Measurements from ENCODE around the gene IQCC.

Gene IQCC

GRCh38 chr1:32201011-32201855, 4.2 kb upstream of the IQCC start:
- H3K9ac ChIP-seq (ENCODE audit: low read depth in 1 of 2, low read length in 2 of 2) = peak overlapping the region; percentile 41 to 44
- H3K27me3 ChIP-seq (ENCODE audit: control insufficient read depth in 2 of 2, insufficient read depth in 2 of 2, low read length in 2 of 2) = no peaks in the 10 kb centered on the region
- H3K4me1 ChIP-seq (ENCODE audit: control insufficient read depth in 2 of 2, insufficient read depth in 2 of 2, low read length in 2 of 2) = peaks cover 21 to 24% of the 10 kb centered on the region in 2 donors
- H3K9me3 ChIP-seq (ENCODE audit: control insufficient read depth in 2 of 2, low read length in 2 of 2) = no peaks in the 10 kb centered on the region
- H3K36me3 ChIP-seq (ENCODE audit: control insufficient read depth in 2 of 2, insufficient read depth in 2 of 2, low read length in 2 of 2) = peaks cover 0 to 16% of the 10 kb centered on the region in 2 donors
- H3K4me3 ChIP-seq (ENCODE audit: low read length in 2 of 2) = peak overlapping the region; percentile 73 to 83
- H3K27ac ChIP-seq (ENCODE audit: low read depth in 2 of 2, low read length in 2 of 2) = peak overlapping the region; percentile 70 to 79

GRCh38 chr1:32204943-32205361, 519 bp upstream of the IQCC start:
- H3K27me3 ChIP-seq (ENCODE audit: control insufficient read depth in 2 of 2, insufficient read depth in 2 of 2, low read length in 2 of 2) = no peaks in the 10 kb centered on the region
- peaks cover 33 to 37% of the 10 kb centered on the region in 2 donors for H3K4me1 ChIP-seq (ENCODE audit: control insufficient read depth in 2 of 2, insufficient read depth in 2 of 2, low read length in 2 of 2)
- peak overlapping the region; percentile 41 to 86 for H3K9ac ChIP-seq (ENCODE audit: low read depth in 1 of 2, low read length in 2 of 2)
- H3K36me3 ChIP-seq (ENCODE audit: control insufficient read depth in 2 of 2, insufficient read depth in 2 of 2, low read length in 2 of 2) = no peaks in the 10 kb centered on the region
- H3K9me3 ChIP-seq (ENCODE audit: control insufficient read depth in 2 of 2, low read length in 2 of 2) = no peaks in the 10 kb centered on the region
- peak overlapping the region in 1 of 2 donors; percentile 9 for H3K27ac ChIP-seq (ENCODE audit: low read depth in 2 of 2, low read length in 2 of 2)
- H3K4me3 ChIP-seq (ENCODE audit: low read length in 2 of 2) = peak overlapping the region; percentile 78 to 84

GRCh38 chr1:32208469-32208868, 3.0 kb downstream of the IQCC start:
- Histone ChIP-seq H3K9ac (ENCODE audit: low read depth in 1 of 2, low read length in 2 of 2) (peak overlapping the region; percentile 24 to 34), H3K9me3 (ENCODE audit: control insufficient read depth in 2 of 2, low read length in 2 of 2) (no peaks in the 10 kb centered on the region), H3K4me1 (ENCODE audit: control insufficient read depth in 2 of 2, insufficient read depth in 2 of 2, low read length in 2 of 2) (peaks cover 23 to 26% of the 10 kb centered on the region in 2 donors), H3K36me3 (ENCODE audit: control insufficient read depth in 2 of 2, insufficient read depth in 2 of 2, low read length in 2 of 2) (peaks cover 0 to 3% of the 10 kb centered on the region in 2 donors), H3K27me3 (ENCODE audit: control insufficient read depth in 2 of 2, insufficient read depth in 2 of 2, low read length in 2 of 2) (no peaks in the 10 kb centered on the region), H3K27ac (ENCODE audit: low read depth in 2 of 2, low read length in 2 of 2) (peak overlapping the region; percentile 62 to 85), H3K4me3 (ENCODE audit: low read length in 2 of 2) (no peak overlapping the region)

GRCh38 chr1:32208891-32209328, 3.4 kb downstream of the IQCC start, which contains the start of gene DCDC2B:
TSS of gene DCDC2B (plus strand) at chr1:32209089. CDS start at chr1:32209094, 5 bp downstream.
- H3K9ac ChIP-seq (ENCODE audit: low read depth in 1 of 2, low read length in 2 of 2) = peak within 1 kb of the TSS; percentile 24 to 34
- no peaks in the 10 kb centered on the region for H3K9me3 ChIP-seq (ENCODE audit: control insufficient read depth in 2 of 2, low read length in 2 of 2)
- no peak within 1 kb of the TSS for H3K4me3 ChIP-seq (ENCODE audit: low read length in 2 of 2)
- H3K27ac ChIP-seq (ENCODE audit: low read depth in 2 of 2, low read length in 2 of 2) = peak within 1 kb of the TSS; percentile 62 to 85
- H3K4me1 ChIP-seq (ENCODE audit: control insufficient read depth in 2 of 2, insufficient read depth in 2 of 2, low read length in 2 of 2) = peaks cover 23 to 26% of the 10 kb centered on the region in 2 donors
- peaks cover 0 to 3% of the 10 kb centered on the region in 2 donors for H3K36me3 ChIP-seq (ENCODE audit: control insufficient read depth in 2 of 2, insufficient read depth in 2 of 2, low read length in 2 of 2)
- H3K27me3 ChIP-seq (ENCODE audit: control insufficient read depth in 2 of 2, insufficient read depth in 2 of 2, low read length in 2 of 2) = no peaks in the 10 kb centered on the region

- Histone ChIP-seq H3K4me1 (ENCODE audit: control insufficient read depth in 2 of 2, insufficient read depth in 2 of 2, low read length in 2 of 2) (peaks cover 22 to 35% of the 10 kb centered on the region in 2 donors), H3K36me3 (ENCODE audit: control insufficient read depth in 2 of 2, insufficient read depth in 2 of 2, low read length in 2 of 2) (peaks cover 21 to 22% of the 10 kb centered on the region in 2 donors), H3K9ac (ENCODE audit: low read depth in 1 of 2, low read length in 2 of 2) (peak overlapping the region; percentile 49 to 72), H3K4me3 (ENCODE audit: low read length in 2 of 2) (peak overlapping the region; percentile 13 to 14), H3K9me3 (ENCODE audit: control insufficient read depth in 2 of 2, low read length in 2 of 2) (no peaks in the 10 kb centered on the region), H3K27ac (ENCODE audit: low read depth in 2 of 2, low read length in 2 of 2) (peak overlapping the region; percentile 93 to 95), H3K27me3 (ENCODE audit: control insufficient read depth in 2 of 2, insufficient read depth in 2 of 2, low read length in 2 of 2) (no peaks in the 10 kb centered on the region)
Observed at GRCh38 chr1:32215629-32216480, 10.4 kb downstream of the IQCC start.

GRCh38 chr1:32216566-32216965, 11.1 kb downstream of the IQCC start:
- peaks cover 27 to 42% of the 10 kb centered on the region in 2 donors for H3K4me1 ChIP-seq (ENCODE audit: control insufficient read depth in 2 of 2, insufficient read depth in 2 of 2, low read length in 2 of 2)
- H3K27me3 ChIP-seq (ENCODE audit: control insufficient read depth in 2 of 2, insufficient read depth in 2 of 2, low read length in 2 of 2) = no peaks in the 10 kb centered on the region
- H3K27ac ChIP-seq (ENCODE audit: low read depth in 2 of 2, low read length in 2 of 2) = peak overlapping the region; percentile 93 to 95
- H3K9ac ChIP-seq (ENCODE audit: low read depth in 1 of 2, low read length in 2 of 2) = peak overlapping the region in 1 of 2 donors; percentile 72
- no peaks in the 10 kb centered on the region for H3K9me3 ChIP-seq (ENCODE audit: control insufficient read depth in 2 of 2, low read length in 2 of 2)
- H3K4me3 ChIP-seq (ENCODE audit: low read length in 2 of 2) = peak overlapping the region in 1 of 2 donors; percentile 2
- H3K36me3 ChIP-seq (ENCODE audit: control insufficient read depth in 2 of 2, insufficient read depth in 2 of 2, low read length in 2 of 2) = peaks cover 21 to 22% of the 10 kb centered on the region in 2 donors

- Histone ChIP-seq H3K9me3 (ENCODE audit: control insufficient read depth in 2 of 2, low read length in 2 of 2) (no peaks in the 10 kb centered on the region), H3K36me3 (ENCODE audit: control insufficient read depth in 2 of 2, insufficient read depth in 2 of 2, low read length in 2 of 2) (peaks cover 21 to 26% of the 10 kb centered on the region in 2 donors), H3K27ac (ENCODE audit: low read depth in 2 of 2, low read length in 2 of 2) (no peak overlapping the region), H3K4me1 (ENCODE audit: control insufficient read depth in 2 of 2, insufficient read depth in 2 of 2, low read length in 2 of 2) (peaks cover 40 to 50% of the 10 kb centered on the region in 2 donors), H3K9ac (ENCODE audit: low read depth in 1 of 2, low read length in 2 of 2) (no peak overlapping the region), H3K4me3 (ENCODE audit: low read length in 2 of 2) (no peak overlapping the region), H3K27me3 (ENCODE audit: control insufficient read depth in 2 of 2, insufficient read depth in 2 of 2, low read length in 2 of 2) (no peaks in the 10 kb centered on the region)
Observed at GRCh38 chr1:32219022-32219421, 13.6 kb downstream of the IQCC start.

- Histone ChIP-seq H3K27ac (ENCODE audit: low read depth in 2 of 2, low read length in 2 of 2) (peak overlapping the region in 1 of 2 donors; percentile 85), H3K36me3 (ENCODE audit: control insufficient read depth in 2 of 2, insufficient read depth in 2 of 2, low read length in 2 of 2) (peaks cover 23 to 28% of the 10 kb centered on the region in 2 donors), H3K27me3 (ENCODE audit: control insufficient read depth in 2 of 2, insufficient read depth in 2 of 2, low read length in 2 of 2) (no peaks in the 10 kb centered on the region), H3K4me1 (ENCODE audit: control insufficient read depth in 2 of 2, insufficient read depth in 2 of 2, low read length in 2 of 2) (peaks cover 29 to 36% of the 10 kb centered on the region in 2 donors), H3K4me3 (ENCODE audit: low read length in 2 of 2) (peak overlapping the region; percentile 95 to 96), H3K9me3 (ENCODE audit: control insufficient read depth in 2 of 2, low read length in 2 of 2) (no peaks in the 10 kb centered on the region), H3K9ac (ENCODE audit: low read depth in 1 of 2, low read length in 2 of 2) (peak overlapping the region; percentile 74 to 98)
Observed at GRCh38 chr1:32220746-32221580, 15.5 kb downstream of the IQCC start.

- Histone ChIP-seq H3K4me3 (ENCODE audit: low read length in 2 of 2) (peak overlapping the region; percentile 95 to 96), H3K36me3 (ENCODE audit: control insufficient read depth in 2 of 2, insufficient read depth in 2 of 2, low read length in 2 of 2) (peaks cover 24 to 30% of the 10 kb centered on the region in 2 donors), H3K27ac (ENCODE audit: low read depth in 2 of 2, low read length in 2 of 2) (peak overlapping the region in 1 of 2 donors; percentile 85), H3K9me3 (ENCODE audit: control insufficient read depth in 2 of 2, low read length in 2 of 2) (no peaks in the 10 kb centered on the region), H3K9ac (ENCODE audit: low read depth in 1 of 2, low read length in 2 of 2) (peak overlapping the region; percentile 74 to 98), H3K4me1 (ENCODE audit: control insufficient read depth in 2 of 2, insufficient read depth in 2 of 2, low read length in 2 of 2) (peaks cover 23 to 30% of the 10 kb centered on the region in 2 donors), H3K27me3 (ENCODE audit: control insufficient read depth in 2 of 2, insufficient read depth in 2 of 2, low read length in 2 of 2) (no peaks in the 10 kb centered on the region)
Observed at GRCh38 chr1:32221581-32221979, 16.1 kb downstream of the IQCC start.

Data from mucosa of rectum (tissue), 2 donors.